Measurements from ENCODE around the gene PON1.

PON1 gene

GRCh38 chr7:95304990-95305389 is 19.3 kb downstream of the PON1 start:
- Histone ChIP-seq H3K9ac (no peak overlapping the region), H3K4me1 (ENCODE audit: low read depth, poor library complexity, severe bottlenecking) (no peaks in the 10 kb centered on the region), H4K20me1 (ENCODE audit: insufficient read depth) (no peaks in the 10 kb centered on the region), H3K79me2 (ENCODE audit: insufficient read depth, low read depth) (no peaks in the 10 kb centered on the region), H3K36me3 (ENCODE audit: insufficient read depth) (no peaks in the 10 kb centered on the region), H2AFZ (ENCODE audit: low read depth) (no peak overlapping the region), H3K27ac (no peak overlapping the region), H3K4me2 (no peak overlapping the region), H3K27me3 (ENCODE audit: insufficient read depth, low read depth) (no peaks in the 10 kb centered on the region), H3K4me3 (IDR thresholded peaks at IDR 0.05; ENCODE audit: insufficient read depth, low read depth, low read length) (no peak overlapping the region)
- no peak for TF ChIP-seq CTCF (conservative IDR thresholded peaks at IDR 0.05; ENCODE audit: low read depth, low read length)

DNA sequence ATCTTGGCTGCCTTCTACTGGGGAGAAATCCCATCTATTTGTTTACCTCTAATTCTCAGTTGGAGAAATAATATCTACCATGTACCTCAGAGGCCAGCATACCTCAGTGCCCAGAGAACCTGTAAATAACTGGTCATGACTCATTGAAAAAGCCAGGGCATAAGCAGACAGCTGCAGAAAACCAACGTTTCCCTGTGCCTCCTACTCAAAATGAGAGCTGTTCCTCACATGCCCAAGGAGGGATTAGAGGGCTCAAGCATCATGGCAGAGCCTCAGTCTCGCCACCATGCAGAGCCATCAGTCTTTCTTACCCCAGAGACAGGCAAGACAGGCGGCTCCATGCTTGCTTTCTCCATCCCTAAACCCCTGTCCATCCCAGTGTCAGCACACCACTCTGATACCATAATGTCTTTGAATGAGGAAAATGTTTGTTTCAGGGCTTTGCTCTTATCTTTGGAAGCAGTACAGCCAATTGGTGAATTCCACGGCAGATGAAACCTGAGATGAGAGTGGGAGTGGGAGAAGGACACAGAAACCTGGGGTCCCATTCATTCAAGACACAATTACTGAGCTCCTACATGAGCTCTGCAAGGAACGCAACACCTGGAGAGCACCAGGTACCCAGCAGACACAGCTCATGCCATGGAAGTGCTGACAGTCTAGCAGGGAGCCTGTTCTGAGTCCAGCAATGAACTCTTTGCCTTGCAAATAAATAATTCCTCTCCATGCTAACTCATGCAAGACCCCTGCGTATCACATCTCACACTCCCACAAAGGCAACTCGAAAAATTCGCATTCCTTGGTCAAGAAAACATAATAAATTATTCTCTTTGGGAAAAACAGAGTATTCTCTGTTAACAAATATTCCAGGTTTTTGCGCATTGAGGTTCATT is 21.1 kb downstream of the PON1 start:
- H3K27ac ChIP-seq: no peak overlapping the region
- H3K79me2 ChIP-seq (ENCODE audit: insufficient read depth, low read depth): no peaks in the 10 kb centered on the region

DNA sequence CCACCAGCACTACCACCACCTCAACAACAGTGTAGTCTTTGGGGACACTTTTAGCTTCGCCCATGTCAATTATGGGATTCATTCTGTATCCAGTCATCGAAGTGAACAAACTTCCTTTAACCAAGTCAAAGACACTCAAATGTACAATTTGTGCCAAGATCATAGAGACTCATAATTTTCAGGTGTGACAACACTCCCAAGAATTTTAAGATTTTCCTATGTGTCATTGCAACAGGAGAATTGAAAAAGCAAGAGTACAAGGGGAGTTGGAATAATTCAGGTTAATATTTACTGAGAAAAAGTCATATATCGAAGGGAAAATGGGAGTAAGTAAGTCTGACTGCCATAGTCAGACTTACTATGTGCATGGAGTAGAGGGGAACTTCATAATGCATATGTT is 26.2 kb downstream of the PON1 start:
- H3K27me3 ChIP-seq (ENCODE audit: insufficient read depth, low read depth): no peaks in the 10 kb centered on the region
- no peak overlapping the region for H3K27ac ChIP-seq
- no peaks in the 10 kb centered on the region for H4K20me1 ChIP-seq (ENCODE audit: insufficient read depth)
- H3K4me3 ChIP-seq (IDR thresholded peaks at IDR 0.05; ENCODE audit: insufficient read depth, low read depth, low read length): no peak overlapping the region
- H2AFZ ChIP-seq (ENCODE audit: low read depth): no peak overlapping the region
- no peak overlapping the region for H3K4me2 ChIP-seq
- H3K36me3 ChIP-seq (ENCODE audit: insufficient read depth): no peaks in the 10 kb centered on the region
- no peak overlapping the region for H3K9ac ChIP-seq
- TF ChIP-seq CTCF (conservative IDR thresholded peaks at IDR 0.05; ENCODE audit: low read depth, low read length): no peak
- no peaks in the 10 kb centered on the region for H3K79me2 ChIP-seq (ENCODE audit: insufficient read depth, low read depth)
- no peaks in the 10 kb centered on the region for H3K4me1 ChIP-seq (ENCODE audit: low read depth, poor library complexity, severe bottlenecking)

More for the DNA sequence above, 21.1 kb downstream of the PON1 start:
- Histone ChIP-seq H2AFZ (ENCODE audit: low read depth) (no peak overlapping the region), H3K9ac (no peak overlapping the region), H3K4me3 (IDR thresholded peaks at IDR 0.05; ENCODE audit: insufficient read depth, low read depth, low read length) (no peak overlapping the region), H3K4me1 (ENCODE audit: low read depth, poor library complexity, severe bottlenecking) (no peaks in the 10 kb centered on the region), H3K4me2 (no peak overlapping the region), H4K20me1 (ENCODE audit: insufficient read depth) (no peaks in the 10 kb centered on the region), H3K27me3 (ENCODE audit: insufficient read depth, low read depth) (no peaks in the 10 kb centered on the region), H3K36me3 (ENCODE audit: insufficient read depth) (no peaks in the 10 kb centered on the region)
- no peak for TF ChIP-seq CTCF (conservative IDR thresholded peaks at IDR 0.05; ENCODE audit: low read depth, low read length)

DNA sequence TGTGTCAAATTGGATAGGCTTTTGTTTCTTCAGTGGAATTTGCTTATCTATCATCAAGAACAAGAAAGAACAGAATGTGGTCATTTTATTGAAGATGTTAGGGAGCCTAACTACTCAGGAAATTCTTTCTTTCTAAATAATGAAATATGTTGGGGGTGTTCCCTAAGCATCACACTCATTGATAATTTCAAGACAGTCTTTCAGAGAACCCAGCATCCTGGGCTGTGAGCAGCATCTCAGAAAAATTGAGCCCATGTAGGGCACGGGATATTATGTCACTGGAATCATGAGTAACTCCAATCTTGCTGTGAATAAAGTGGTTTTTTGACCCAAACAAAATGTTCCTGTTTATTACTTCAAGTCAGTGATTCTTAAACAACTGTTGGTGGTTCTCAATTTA is 27.3 kb downstream of the PON1 start:
- no peak overlapping the region for H3K4me2 ChIP-seq
- H3K4me1 ChIP-seq (ENCODE audit: low read depth, poor library complexity, severe bottlenecking): no peaks in the 10 kb centered on the region

More for the DNA sequence above, 27.3 kb downstream of the PON1 start:
- TF ChIP-seq CTCF (conservative IDR thresholded peaks at IDR 0.05; ENCODE audit: low read depth, low read length): no peak
- Histone ChIP-seq H2AFZ (ENCODE audit: low read depth) (no peak overlapping the region), H3K9ac (no peak overlapping the region), H3K79me2 (ENCODE audit: insufficient read depth, low read depth) (no peaks in the 10 kb centered on the region), H3K4me3 (IDR thresholded peaks at IDR 0.05; ENCODE audit: insufficient read depth, low read depth, low read length) (no peak overlapping the region), H3K36me3 (ENCODE audit: insufficient read depth) (no peaks in the 10 kb centered on the region), H4K20me1 (ENCODE audit: insufficient read depth) (no peaks in the 10 kb centered on the region), H3K27me3 (ENCODE audit: insufficient read depth, low read depth) (no peaks in the 10 kb centered on the region), H3K27ac (no peak overlapping the region)

All from KMS-11 (cell line).